HG03432 (cell line): ENCODE measurements around the gene ISG15.
"Not testable (repeated sequence)": the region's sequence is repeated elsewhere in the genome, so short reads cannot be mapped to it uniquely, and the experiment has no call there.

ENCODE experiments used
- ATAC-seq: cut with Tn5 transposase; IDR thresholded peaks from one replicate; pipeline ENCODE4 v1.9.1; 2021; ENCODE audit warnings: mild to moderate bottlenecking, moderate library complexity; ENCODE audit not compliant: unreplicated experiment

Gene ISG15

DNA sequence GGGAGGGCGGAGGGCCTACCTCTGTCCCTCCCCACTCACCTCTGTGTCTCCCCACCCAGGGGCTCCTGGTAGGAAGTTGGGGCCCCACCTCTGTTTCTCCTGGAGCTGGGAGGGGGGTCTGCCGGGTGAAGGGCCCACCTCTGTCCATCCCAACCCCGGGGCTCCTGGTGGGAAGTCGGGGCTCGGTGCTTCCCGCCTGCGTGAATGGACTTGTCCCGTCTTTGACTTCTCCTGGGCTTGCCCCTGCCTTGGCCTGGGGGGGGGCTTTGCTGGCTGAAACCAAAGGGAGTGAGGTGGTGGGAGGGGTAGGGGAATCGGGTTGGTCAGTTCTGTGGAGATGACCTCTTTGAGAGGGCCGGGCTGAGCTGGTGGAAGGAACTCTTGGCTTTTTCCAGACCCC lies 12.4 kb downstream of the ISG15 start:
- no peak for ATAC-seq

GRCh38 chr1:1026599-1027413 lies 13.5 kb downstream of the ISG15 start:
- ATAC-seq, result no peak

DNA sequence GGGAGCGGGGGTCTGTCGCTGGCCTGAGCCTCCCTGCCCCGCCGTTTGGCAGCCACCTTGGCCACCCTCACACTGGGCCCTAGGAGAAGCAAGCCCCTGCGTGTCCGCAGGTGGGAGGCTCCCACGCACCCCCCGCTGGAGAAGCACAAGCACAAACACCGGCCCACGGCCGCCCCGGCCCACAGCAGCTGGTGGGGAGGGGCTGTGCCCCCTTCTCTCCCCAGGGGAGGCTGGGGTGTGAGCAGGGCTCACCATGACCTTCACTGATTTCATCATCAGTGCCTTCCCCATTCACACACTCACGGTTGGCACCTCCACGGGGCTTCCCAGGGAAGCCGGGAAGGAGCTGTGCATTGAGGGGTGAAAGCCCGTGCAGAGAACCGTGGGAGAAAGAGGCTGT lies 14.5 kb downstream of the ISG15 start:
- no peak for ATAC-seq

DNA sequence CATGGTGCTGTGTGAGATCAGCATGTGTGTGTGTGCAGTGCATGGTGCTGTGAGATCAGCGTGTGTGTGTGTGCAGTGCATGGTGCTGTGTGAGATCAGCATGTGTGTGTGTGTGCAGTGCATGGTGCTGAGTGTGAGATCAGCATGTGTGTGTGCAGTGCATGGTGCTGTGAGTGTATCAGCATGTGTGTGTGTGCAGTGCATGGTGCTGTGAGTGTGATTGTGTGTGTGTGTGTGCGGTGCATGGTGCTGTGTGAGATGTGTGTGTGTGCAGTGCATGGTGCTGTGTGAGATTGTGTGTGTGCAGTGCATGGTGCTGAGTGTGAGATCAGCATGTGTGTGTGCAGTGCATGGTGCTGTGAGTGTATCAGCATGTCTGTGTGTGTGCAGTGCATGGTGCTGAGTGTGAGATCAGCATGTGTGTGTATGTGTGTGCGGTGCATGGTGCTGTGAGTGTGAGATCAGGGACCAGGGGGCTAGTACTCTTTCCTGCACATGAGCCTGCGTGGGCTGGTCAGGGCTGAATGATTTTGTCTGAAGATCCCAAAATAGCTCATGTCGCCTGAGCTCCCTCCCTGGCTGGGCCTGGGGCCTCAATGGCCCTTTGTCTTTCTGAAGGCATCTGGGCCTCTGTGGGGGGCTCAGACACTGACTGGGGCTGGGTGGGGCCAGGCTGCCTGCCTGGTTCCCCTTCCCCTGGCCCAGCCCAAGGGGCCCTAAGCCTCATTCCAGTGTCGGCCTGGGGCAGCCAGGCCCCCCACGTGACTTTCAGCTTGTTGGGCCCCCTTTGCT lies 17.8 kb downstream of the ISG15 start:
- not testable (repeated sequence) for ATAC-seq

DNA sequence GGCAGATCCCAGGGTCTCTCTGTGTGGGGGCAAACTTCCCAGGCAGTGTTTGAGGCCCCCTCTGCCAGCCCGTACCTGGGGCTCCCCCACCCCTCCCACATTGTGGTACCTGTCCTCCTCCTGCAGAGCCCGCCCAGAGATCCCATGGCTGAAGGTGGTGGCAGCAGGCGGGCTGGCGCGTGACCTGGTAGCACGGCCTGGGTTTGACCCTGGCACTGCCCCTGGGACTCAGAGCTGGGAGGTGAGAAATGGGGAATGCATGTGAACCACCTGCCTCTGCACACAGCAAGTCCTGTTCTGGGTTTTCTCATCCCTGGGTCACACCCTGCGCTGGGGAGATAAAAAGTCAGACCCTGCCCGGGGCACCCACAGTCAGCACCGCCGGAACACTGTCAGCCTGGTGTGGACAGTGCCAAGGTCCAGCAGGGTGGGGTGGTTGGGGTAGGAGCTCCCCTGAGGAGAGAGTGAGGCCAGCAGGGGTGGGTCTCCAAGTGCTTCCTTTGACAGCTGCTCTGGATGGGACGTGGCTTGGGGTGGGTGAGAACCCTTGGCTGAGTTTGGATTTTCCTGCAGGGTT lies 18.4 kb downstream of the ISG15 start:
- no peak for ATAC-seq

DNA sequence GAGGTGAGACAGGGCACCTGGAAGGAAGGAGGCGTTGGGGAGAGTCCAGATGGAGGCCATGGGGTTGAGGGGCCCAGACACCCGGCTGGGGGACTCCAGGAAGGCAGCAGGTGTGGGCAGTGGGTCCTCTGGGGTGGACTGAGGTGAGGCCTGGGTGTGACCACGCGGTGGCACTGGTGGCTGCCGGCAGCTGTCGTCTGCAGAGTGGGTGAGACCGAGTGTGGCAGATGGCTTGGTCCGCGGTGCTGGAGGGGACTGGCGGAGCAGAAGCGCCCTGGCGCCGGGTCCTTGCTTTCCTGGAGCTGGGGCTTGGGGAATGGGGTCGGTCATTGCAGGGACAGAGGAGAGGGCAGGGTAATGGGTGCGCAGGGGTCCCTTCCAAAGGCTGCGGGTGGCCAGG lies 19.1 kb downstream of the ISG15 start:
- ATAC-seq, result peak; percentile 11

DNA sequence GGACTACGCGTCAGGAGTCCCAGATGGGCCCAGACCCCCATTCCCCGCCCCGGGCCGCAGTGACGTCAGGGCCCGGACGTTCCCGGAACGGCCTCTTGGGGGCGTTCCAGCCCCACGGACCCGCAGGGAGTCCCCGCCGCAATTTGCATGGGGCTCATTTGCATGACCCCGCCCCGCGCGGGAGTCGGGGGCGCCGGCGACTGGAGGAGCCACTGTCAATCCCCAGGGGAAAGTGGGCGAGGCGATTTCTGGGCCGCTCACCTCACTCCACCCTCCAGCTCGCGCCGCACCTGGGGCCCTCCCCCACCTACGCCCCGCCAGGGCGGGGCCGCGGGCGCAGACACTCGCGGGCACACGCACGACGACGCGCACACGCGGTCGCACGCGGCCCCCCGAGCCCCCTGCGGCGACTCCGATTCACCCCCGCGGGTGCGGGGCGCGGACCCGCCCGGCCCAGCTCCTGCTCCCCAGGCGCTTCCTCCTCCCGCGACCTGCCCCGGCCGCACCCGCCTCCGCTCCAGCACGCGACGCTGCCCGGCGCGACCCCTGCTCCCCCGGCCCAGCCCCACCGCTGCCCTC lies 19.8 kb downstream of the ISG15 start:
- peak; percentile 79 for ATAC-seq

DNA sequence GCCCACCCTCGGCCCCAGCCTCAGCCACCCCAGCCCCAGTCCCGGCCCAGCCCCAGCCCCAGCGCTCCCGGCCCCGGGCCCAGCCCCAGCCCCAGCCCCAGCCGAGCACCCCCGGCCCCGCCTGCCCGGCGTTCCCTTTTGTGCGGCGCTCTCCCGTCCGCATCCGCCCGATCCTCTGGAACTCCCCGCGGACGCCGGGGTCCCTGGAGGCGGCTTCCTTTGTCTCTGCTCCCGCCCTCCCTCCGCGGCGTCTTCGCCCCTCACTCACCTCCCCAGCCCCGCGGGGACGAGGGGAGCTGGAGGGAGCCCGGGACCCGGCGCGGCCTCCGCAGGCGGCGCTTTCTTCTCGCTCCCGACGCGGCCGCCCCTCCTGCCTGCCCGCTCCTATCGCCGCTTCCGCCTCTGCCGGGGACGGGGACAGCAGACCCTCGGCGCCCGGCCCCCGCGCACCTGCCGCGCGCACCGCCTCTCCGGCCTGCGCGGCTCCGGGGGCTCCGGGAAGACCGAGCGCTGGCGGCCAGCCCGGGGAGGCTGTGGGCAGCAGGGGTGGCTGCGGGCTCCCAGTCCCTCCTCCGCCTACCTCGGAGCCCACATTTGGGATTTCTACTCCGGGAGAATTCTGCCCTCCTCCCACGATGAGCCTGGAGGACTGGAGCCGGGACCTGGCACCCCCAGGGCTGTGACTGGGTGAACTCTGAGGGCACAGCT lies 20.6 kb downstream of the ISG15 start:
- ATAC-seq, result no peak

- no peak for ATAC-seq
These were observed 21.1 kb downstream of the ISG15 start for GRCh38 chr1:1034439-1034781.

DNA sequence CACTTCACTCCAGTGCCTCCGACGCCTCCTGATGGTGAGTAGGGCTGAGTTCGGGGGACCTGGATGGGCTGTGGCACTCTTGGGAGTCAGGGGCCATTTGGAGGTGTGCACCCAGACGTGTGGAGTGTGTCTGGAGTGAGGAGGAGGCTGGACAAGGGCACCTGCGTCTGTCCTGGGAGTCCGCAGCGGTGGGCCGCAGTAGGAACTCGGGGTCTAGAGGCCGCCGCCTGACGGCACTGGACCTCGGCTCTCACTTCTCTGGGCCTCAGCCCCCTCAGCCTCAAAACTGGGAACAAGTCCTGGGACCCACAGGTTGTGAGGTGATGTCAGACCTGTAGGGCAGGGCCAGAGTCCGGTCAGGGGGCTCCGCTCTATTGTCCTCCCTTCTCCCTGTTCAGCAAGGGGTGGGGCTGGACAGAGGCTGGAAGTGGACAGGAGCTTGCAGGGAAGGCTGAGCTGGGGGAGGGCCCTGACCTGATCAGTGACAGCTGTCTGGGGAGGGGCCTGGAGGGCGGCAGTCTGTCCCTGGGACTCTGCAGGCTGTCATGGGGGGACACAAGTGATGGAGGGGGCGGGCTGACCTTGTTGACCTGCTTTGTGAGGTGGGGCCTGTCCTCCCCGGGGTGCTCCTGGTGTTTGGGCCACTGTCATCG lies 22.1 kb downstream of the ISG15 start:
- ATAC-seq, result no peak

- ATAC-seq, result no peak
These were observed 24.4 kb downstream of the ISG15 start for GRCh38 chr1:1037366-1038327.

GRCh38 chr1:1038694-1039093 lies 25.4 kb downstream of the ISG15 start:
- peak; percentile 41 for ATAC-seq

DNA sequence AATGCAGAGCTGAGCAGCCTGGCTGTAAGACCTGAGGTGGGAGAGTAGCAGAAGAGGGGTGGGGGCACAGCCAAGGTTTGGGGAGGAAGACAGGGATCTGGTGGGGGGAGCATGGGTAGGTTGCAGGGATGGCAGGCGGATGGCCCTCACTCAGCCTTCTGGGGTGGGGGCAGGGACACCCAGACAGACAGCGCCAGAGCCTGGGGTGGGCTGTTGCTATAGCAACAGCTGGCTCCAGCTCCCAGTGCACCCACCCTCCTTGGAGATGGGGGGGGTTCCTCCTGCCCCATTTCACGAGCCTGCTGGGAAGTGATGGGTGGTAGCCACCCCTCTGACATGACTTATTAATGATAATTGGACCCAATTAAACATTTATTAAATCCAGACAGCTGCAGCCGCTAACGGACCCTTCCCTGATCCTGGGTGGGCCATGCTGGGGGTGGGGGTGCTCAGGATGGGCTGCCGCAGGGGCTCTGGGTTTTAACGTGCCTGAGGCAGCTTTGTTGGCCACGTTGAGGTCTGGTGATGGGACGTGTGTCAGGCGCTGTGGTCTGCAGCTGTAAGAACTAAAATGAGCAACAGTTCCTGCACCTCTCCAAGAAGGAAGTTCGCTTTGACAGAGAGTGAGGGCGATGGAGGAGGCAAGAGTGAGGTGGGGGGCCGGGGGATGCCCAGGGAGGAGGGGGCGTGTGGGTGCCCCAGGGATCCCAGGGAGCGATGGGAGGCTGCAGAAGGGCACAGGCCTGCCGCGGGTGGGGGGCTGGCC lies 26.0 kb downstream of the ISG15 start:
- no peak for ATAC-seq

DNA sequence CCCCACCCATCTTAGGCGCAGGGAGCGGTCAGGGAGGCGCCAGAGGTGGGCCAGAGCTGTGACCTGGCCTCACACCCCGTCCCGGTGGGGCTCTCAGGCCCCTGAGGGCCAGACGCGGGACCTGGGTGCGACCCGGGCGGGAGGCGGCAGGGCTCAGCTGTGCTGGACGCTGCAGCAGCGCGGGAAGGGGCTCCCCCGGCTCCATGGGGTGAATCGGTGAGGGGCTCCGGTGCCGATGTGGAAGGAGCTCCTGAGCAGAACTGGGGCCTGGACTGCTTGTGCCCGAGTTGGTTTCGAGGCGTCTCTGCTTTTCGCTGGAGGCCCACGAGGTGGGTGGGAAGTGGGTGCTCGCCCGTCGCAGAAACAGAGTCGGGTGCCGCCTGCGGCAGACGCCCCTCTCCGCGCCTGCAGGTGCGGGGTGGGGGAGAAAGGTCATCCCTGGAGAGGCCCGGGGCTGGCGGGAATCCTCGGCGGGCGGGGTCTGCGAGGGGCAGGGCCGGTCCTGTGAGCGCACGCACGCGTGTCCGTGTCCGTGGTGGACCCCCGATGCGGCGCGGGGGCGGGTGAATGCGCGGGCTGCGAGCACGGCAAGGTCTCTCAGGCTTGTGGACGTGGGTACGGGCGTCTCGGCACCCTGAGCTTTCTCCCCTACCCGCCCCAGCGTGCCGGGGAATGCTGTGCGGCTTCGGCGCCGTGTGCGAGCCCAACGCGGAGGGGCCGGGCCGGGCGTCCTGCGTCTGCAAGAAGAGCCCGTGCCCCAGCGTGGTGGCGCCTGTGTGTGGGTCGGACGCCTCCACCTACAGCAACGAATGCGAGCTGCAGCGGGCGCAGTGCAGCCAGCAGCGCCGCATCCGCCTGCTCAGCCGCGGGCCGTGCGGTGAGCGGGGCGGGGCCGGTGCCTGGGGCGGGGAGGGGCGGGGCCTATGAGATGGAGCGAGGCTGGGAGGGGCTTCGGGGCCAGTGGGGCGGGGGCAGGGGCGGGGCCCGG lies 27.0 kb downstream of the ISG15 start:
- peak; percentile 37 for ATAC-seq

- no peak for ATAC-seq
These were observed 27.8 kb downstream of the ISG15 start for GRCh38 chr1:1041092-1041523.

- ATAC-seq, result no peak
These were observed 28.6 kb downstream of the ISG15 start for GRCh38 chr1:1041873-1042272.

GRCh38 chr1:1042835-1043234 lies 29.5 kb downstream of the ISG15 start:
- no peak for ATAC-seq
